Hepatocyte (in vitro differentiated cells): ENCODE measurements around the gene PLSCR3.

Source experiments
- CTCF ChIP-seq: fragments of 200-600 bp; sonication (generic); IDR thresholded peaks from 2 replicates; pipeline ENCODE4 v1.5.1; 2016; ENCODE audit warnings: antibody characterized with exemption, mild to moderate bottlenecking; ENCODE audit not compliant: poor library complexity
- EZH2phosphoT487 ChIP-seq: fragments of 200-600 bp; sonication (generic); IDR thresholded peaks from one replicate; pipeline ENCODE4 v1.6.1; 2018; ENCODE audit warnings: antibody characterized with exemption, mild to moderate bottlenecking, low read depth, moderate library complexity; ENCODE audit not compliant: unreplicated experiment, severe bottlenecking

- TF ChIP-seq CTCF (no peak), EZH2phosphoT487 (no peak)
These were observed 39.3 kb downstream of the PLSCR3 start, which contains the start of gene TMEM95 for GRCh38 chr17:7355053-7355452.
